CD4-positive, alpha-beta memory T cell (primary cell): Measurements from ENCODE around the gene C1QL4. TPM values are rescaled to one million over a fixed set of nuclear protein-coding genes. Genes with fewer than 3 reads are reported as not detected.
A peak's percentile ranks its signal among the peaks of the same experiment; 100 is the strongest.
"Not testable (repeated sequence)": the region's sequence is repeated elsewhere in the genome, so short reads cannot be mapped to it uniquely, and the experiment has no call there.

ENCODE experiments used
- CTCF ChIA-PET: fragments of 350-600 bp; sonication (Branson Sonifier 250); formaldehyde crosslinking; loops from one replicate; lab custom pipeline; 2021; ENCODE audit warnings: inconsistent platforms; ENCODE audit not compliant: partially characterized antibody; lab: Charles Lee
- POLR2A ChIA-PET: fragments of 350-600 bp; sonication (Branson Sonifier 250); formaldehyde crosslinking; loops from one replicate; lab custom pipeline; 2021; ENCODE audit not compliant: partially characterized antibody; lab: Charles Lee
- DNase-seq, 5 donors: peaks; one replicate each; pipeline versions ENCODE4 v3.0.0 to v3.0.0-alpha.2; 2020 to 2022; ENCODE audit warnings: mixed read lengths in 1 of 5
- H3K27ac ChIP-seq: one replicate; pipeline ENCODE4 v1.7.0; 2013; ENCODE audit warnings: low read depth, low read length
- H3K27me3 ChIP-seq: 2 replicates; pipeline ENCODE4 v1.7.0; 2013; ENCODE audit warnings: mild to moderate bottlenecking, low read length, moderate library complexity; ENCODE audit not compliant: insufficient read depth
- H3K36me3 ChIP-seq: 2 replicates; pipeline ENCODE4 v1.7.0; 2013; ENCODE audit warnings: mild to moderate bottlenecking, low read length, moderate library complexity; ENCODE audit not compliant: insufficient read depth
- H3K4me1 ChIP-seq: 2 replicates; pipeline ENCODE4 v1.7.0; 2013; ENCODE audit warnings: mild to moderate bottlenecking, low read length, moderate library complexity; ENCODE audit not compliant: insufficient read depth
- H3K4me3 ChIP-seq, 2 donors: one replicate each; pipeline ENCODE4 v1.7.0; 2013; ENCODE audit warnings: low read length in 2 of 2, mild to moderate bottlenecking in 1 of 2
- H3K9me3 ChIP-seq, 2 donors: one replicate each; pipeline ENCODE4 v1.7.0; 2013; ENCODE audit warnings: low read length in 2 of 2, control low read depth in 1 of 2; ENCODE audit not compliant: control insufficient read depth in 1 of 2
- H3K27ac Mint-ChIP-seq, 7 donors: one replicate each; pipeline ENCODE4 v1.8.0; 2020 to 2021; ENCODE audit warnings: mixed read lengths in 7 of 7, mild to moderate bottlenecking in 6 of 7, inconsistent platforms in 3 of 7, moderate library complexity in 3 of 7
- H3K27me3 Mint-ChIP-seq, 2 donors: one replicate each; pipeline ENCODE4 v1.8.0; 2020 to 2021; ENCODE audit warnings: mixed read lengths in 2 of 2
- H3K36me3 Mint-ChIP-seq, 2 donors: one replicate each; pipeline ENCODE4 v1.8.0; 2020 to 2021; ENCODE audit warnings: mixed read lengths in 2 of 2, inconsistent platforms in 1 of 2, mild to moderate bottlenecking in 1 of 2
- H3K4me1 Mint-ChIP-seq, 4 donors: one replicate each; pipeline ENCODE4 v1.8.0; 2020 to 2021; ENCODE audit warnings: mixed read lengths in 4 of 4, mild to moderate bottlenecking in 1 of 4
- H3K4me3 Mint-ChIP-seq, 8 donors: one replicate each; pipeline ENCODE4 v1.8.0; 2020 to 2021; ENCODE audit warnings: mixed read lengths in 8 of 8, mild to moderate bottlenecking in 7 of 8, moderate library complexity in 6 of 8, inconsistent platforms in 3 of 8
- H3K9me3 Mint-ChIP-seq, 8 donors: one replicate each; pipeline ENCODE4 v1.8.0; 2020 to 2021; ENCODE audit warnings: mixed read lengths in 8 of 8, mild to moderate bottlenecking in 5 of 8, inconsistent platforms in 3 of 8, moderate library complexity in 1 of 8
- intact Hi-C: fragments of 100-400 bp; cut with micrococcal nuclease; formaldehyde crosslinking; loops from one replicate; pipeline ENCODE4 v1.15.1; 2023
- polyA plus RNA-seq, 2 donors: library from polyadenylated mRNA; unstranded; fragments of 300-500 nt; fragmentation: Illumina TruSeq; gene quantifications; one replicate each; pipeline ENCODE4 v1.2.3, GENCODE V29; 2021
- total RNA-seq, 2 experiments: library from RNA; stranded (reverse); gene quantifications; one replicate each; pipeline ENCODE4 v1.2.3, GENCODE V29; 2021

Gene C1QL4
- total and polyA plus RNA-seq, 4 experiments from 2014 or later, result not detected

- peak overlapping the region in 5 of 8 donors; percentile 12 to 76 (median 39) for H3K4me3 Mint-ChIP-seq
- peaks cover 0 to 1% (median 0%) of the 10 kb centered on the region in 8 donors for H3K9me3 Mint-ChIP-seq
- peaks cover 41 to 63% of the 10 kb centered on the region in 2 donors for H3K27me3 Mint-ChIP-seq
- ChIA-PET POLR2A (no interaction called here), CTCF (interaction anchor here (1.0 to 6.1 kb wide), 7 partner anchors 12 to 46 kb away, joined by 3 to 67 read pairs (median 4); partner anchors contain the start of genes DNAJC22, SPATS2 and TROAP)
- no peaks in the 10 kb centered on the region for H3K36me3 Mint-ChIP-seq
- intact Hi-C loops, result no loop called here
- Histone ChIP-seq H3K27me3 (peaks cover 37% of the 10 kb centered on the region), H3K9me3 (no peaks in the 10 kb centered on the region), H3K27ac (no peak overlapping the region), H3K36me3 (no peaks in the 10 kb centered on the region), H3K4me3 (no peak overlapping the region), H3K4me1 (peaks cover 22% of the 10 kb centered on the region)
- peaks cover 16 to 35% (median 21%) of the 10 kb centered on the region in 4 donors for H3K4me1 Mint-ChIP-seq
- H3K27ac Mint-ChIP-seq, result peak overlapping the region in 3 of 7 donors; percentile 8 to 45 (median 43)
- DNase-seq, result no peak
These were observed 1.7 kb downstream of the C1QL4 start for GRCh38 chr12:49335118-49335954.

GRCh38 chr12:49334681-49335080 is 2.3 kb downstream of the C1QL4 start:
- POLR2A ChIA-PET, result no interaction called here
- peaks cover 37% of the 10 kb centered on the region for H3K27me3 ChIP-seq

DNA sequence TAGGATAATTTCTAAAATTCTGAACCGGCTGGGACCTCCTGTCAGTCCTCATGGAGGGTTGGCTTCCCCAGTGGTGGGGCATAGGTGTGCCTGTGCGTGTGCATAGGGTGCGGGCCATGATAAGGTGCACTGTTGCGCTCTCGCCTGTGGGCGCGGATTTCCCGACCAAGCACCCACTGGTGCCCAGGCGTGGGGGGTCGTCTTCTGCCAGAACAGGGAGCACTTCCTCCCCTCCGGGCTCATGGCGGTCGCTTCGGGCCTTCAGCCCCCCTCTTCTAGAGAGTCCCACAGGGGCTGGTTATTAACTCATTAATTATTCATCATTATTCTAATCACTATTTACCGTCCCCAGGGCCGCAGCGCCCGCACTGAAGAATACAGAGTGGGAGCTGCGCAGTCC is 2.8 kb downstream of the C1QL4 start:
- Mint-ChIP-seq H3K36me3 (no peaks in the 10 kb centered on the region), H3K27me3 (peaks cover 41 to 57% of the 10 kb centered on the region in 2 donors), H3K9me3 (peaks cover 0 to 1% (median 0%) of the 10 kb centered on the region in 8 donors), H3K4me1 (peaks cover 16 to 32% (median 21%) of the 10 kb centered on the region in 4 donors), H3K27ac (no peak overlapping the region), H3K4me3 (peak overlapping the region in 1 of 8 donors; percentile 32)
- no peaks in the 10 kb centered on the region for H3K36me3 ChIP-seq
- no peaks in the 10 kb centered on the region for H3K9me3 ChIP-seq
- intact Hi-C loops, result no loop called here
- CTCF ChIA-PET, result interaction anchor here (0.8 to 6.1 kb wide), 8 partner anchors 8 to 45 kb away, joined by 3 to 67 read pairs (median 4); partner anchors contain the start of genes DNAJC22, SPATS2 and TROAP
- H3K4me1 ChIP-seq, result peaks cover 22% of the 10 kb centered on the region
- no peak overlapping the region for H3K27ac ChIP-seq
- peaks cover 37% of the 10 kb centered on the region for H3K27me3 ChIP-seq
- H3K4me3 ChIP-seq, result no peak overlapping the region
- POLR2A ChIA-PET, result no interaction called here
- DNase-seq, result no peak

More at GRCh38 chr12:49334681-49335080, 2.3 kb downstream of the C1QL4 start:
- CTCF ChIA-PET, result interaction anchor here (1.0 to 6.1 kb wide), 7 partner anchors 12 to 45 kb away, joined by 3 to 67 read pairs (median 4); partner anchors contain the start of genes DNAJC22, SPATS2 and TROAP
- Histone ChIP-seq H3K4me3 (no peak overlapping the region), H3K4me1 (peaks cover 22% of the 10 kb centered on the region), H3K36me3 (no peaks in the 10 kb centered on the region), H3K9me3 (no peaks in the 10 kb centered on the region), H3K27ac (no peak overlapping the region)
- no peak for DNase-seq
- H3K27ac Mint-ChIP-seq, result no peak overlapping the region
- H3K4me3 Mint-ChIP-seq, result peak overlapping the region in 1 of 8 donors; percentile 51
- no peaks in the 10 kb centered on the region for H3K36me3 Mint-ChIP-seq
- peaks cover 41 to 58% of the 10 kb centered on the region in 2 donors for H3K27me3 Mint-ChIP-seq
- intact Hi-C loops, result no loop called here
- H3K9me3 Mint-ChIP-seq, result peaks cover 0 to 1% (median 0%) of the 10 kb centered on the region in 8 donors
- H3K4me1 Mint-ChIP-seq, result peaks cover 16 to 32% (median 21%) of the 10 kb centered on the region in 4 donors

GRCh38 chr12:49333778-49334177 is 3.2 kb downstream of the C1QL4 start:
- Mint-ChIP-seq H3K4me1 (peaks cover 16 to 32% (median 21%) of the 10 kb centered on the region in 4 donors), H3K27me3 (peaks cover 41 to 54% of the 10 kb centered on the region in 2 donors)
- H3K4me3 ChIP-seq, H3K36me3 ChIP-seq, H3K27ac ChIP-seq, H3K9me3 ChIP-seq, H3K4me3 Mint-ChIP-seq, H3K36me3 Mint-ChIP-seq, H3K9me3 Mint-ChIP-seq, intact Hi-C loops, H3K27ac Mint-ChIP-seq, POLR2A ChIA-PET, DNase-seq: not testable (repeated sequence)
- CTCF ChIA-PET, result interaction anchor here (0.7 to 3.4 kb wide), 5 partner anchors 9 to 179 kb away, joined by 3 to 33 read pairs (median 5); partner anchors contain the start of genes DNAJC22 and TROAP
- Histone ChIP-seq H3K27me3 (peaks cover 37% of the 10 kb centered on the region), H3K4me1 (peaks cover 22% of the 10 kb centered on the region)

GRCh38 chr12:49332891-49333371 is 4.1 kb downstream of the C1QL4 start:
- H3K9me3 ChIP-seq, result no peaks in the 10 kb centered on the region
- no peak overlapping the region for H3K27ac ChIP-seq
- Mint-ChIP-seq H3K4me1 (peaks cover 16 to 25% (median 21%) of the 10 kb centered on the region in 4 donors), H3K27ac (no peak overlapping the region), H3K36me3 (no peaks in the 10 kb centered on the region), H3K9me3 (peaks cover 0 to 1% (median 0%) of the 10 kb centered on the region in 8 donors), H3K4me3 (peak overlapping the region in 6 of 8 donors; percentile 25 to 67 (median 62)), H3K27me3 (peaks cover 40 to 48% of the 10 kb centered on the region in 2 donors)
- H3K27me3 ChIP-seq, result peaks cover 31% of the 10 kb centered on the region
- intact Hi-C loops, result no loop called here
- CTCF ChIA-PET, result interaction anchor here (1.0 to 3.4 kb wide), 5 partner anchors 10 to 205 kb away, joined by 3 to 33 read pairs (median 10); partner anchors contain the start of genes DNAJC22 and PRPH
- no peaks in the 10 kb centered on the region for H3K36me3 ChIP-seq
- POLR2A ChIA-PET, result no interaction called here
- no peak for DNase-seq
- H3K4me3 ChIP-seq, result no peak overlapping the region
- H3K4me1 ChIP-seq, result peaks cover 19% of the 10 kb centered on the region

DNA sequence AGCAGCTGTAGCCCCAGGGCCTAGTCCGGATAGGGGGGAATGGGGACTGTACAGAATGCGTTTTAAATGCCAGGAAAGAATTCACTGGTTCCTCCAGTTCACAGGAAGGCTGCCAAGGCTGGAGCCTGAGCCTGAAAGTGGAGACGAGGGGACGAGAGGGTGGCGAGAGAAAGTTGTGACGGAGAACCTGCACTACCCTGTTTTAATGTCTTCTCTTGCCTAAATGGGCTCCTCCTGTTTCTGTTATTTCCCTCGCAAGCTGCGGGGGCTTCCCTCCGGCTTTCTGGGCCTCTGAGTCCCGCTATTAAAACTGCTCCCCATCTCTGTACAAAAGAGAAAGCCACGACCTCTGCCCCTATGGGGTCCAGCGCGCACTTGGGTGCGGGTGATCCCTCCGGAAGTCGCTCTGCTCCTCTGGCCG is 4.5 kb downstream of the C1QL4 start:
- Mint-ChIP-seq H3K27me3 (peaks cover 35 to 43% of the 10 kb centered on the region in 2 donors), H3K9me3 (peaks cover 0 to 1% (median 0%) of the 10 kb centered on the region in 8 donors), H3K36me3 (no peaks in the 10 kb centered on the region), H3K4me3 (peak overlapping the region in 1 of 8 donors; percentile 43), H3K4me1 (peaks cover 13 to 20% (median 16%) of the 10 kb centered on the region in 4 donors), H3K27ac (no peak overlapping the region)
- Histone ChIP-seq H3K27ac (no peak overlapping the region), H3K4me1 (peaks cover 14% of the 10 kb centered on the region), H3K9me3 (no peaks in the 10 kb centered on the region), H3K27me3 (peaks cover 26% of the 10 kb centered on the region), H3K4me3 (no peak overlapping the region), H3K36me3 (no peaks in the 10 kb centered on the region)
- CTCF ChIA-PET, result interaction anchor here (0.6 to 3.4 kb wide), 10 partner anchors 10 to 205 kb away, joined by 3 to 33 read pairs (median 5); partner anchors contain the start of genes DNAJC22, PRPH and TROAP
- intact Hi-C loops, result no loop called here
- POLR2A ChIA-PET, result no interaction called here
- DNase-seq, result no peak
